AG09309 (cell line): ENCODE results near the gene SLC2A5.
"Not testable (repeated sequence)": the region's sequence is repeated elsewhere in the genome, so short reads cannot be mapped to it uniquely, and the experiment has no call there.

Source experiments
- DNase-seq: peaks from one replicate; pipeline ENCODE4 v3.0.0-alpha.2; 2010; ENCODE audit warnings: low read depth
- H3K4me3 ChIP-seq: 2 replicates; pipeline ENCODE4 v1.5.1; 2011; ENCODE audit warnings: mild to moderate bottlenecking, low read depth, low read length, moderate library complexity; ENCODE audit not compliant: control insufficient read depth
- CTCF ChIP-seq: IDR thresholded peaks from 2 replicates; pipeline ENCODE4 v1.5.1; 2011; ENCODE audit warnings: mild to moderate bottlenecking, low read depth, low read length, inconsistent platforms; ENCODE audit not compliant: insufficient read depth, control insufficient read depth; ENCODE audit errors: missing control alignments

Gene SLC2A5

GRCh38 chr1:9028921-9029705, 40.3 kb downstream of the SLC2A5 start:
- no peak overlapping the region for H3K4me3 ChIP-seq
- DNase-seq, result peak; percentile 47
- no peak for TF ChIP-seq CTCF

GRCh38 chr1:9027307-9027706, 42.1 kb downstream of the SLC2A5 start:
- no peak for DNase-seq
- no peak overlapping the region for H3K4me3 ChIP-seq
- no peak for TF ChIP-seq CTCF

- no peak for TF ChIP-seq CTCF
- DNase-seq, result no peak
- no peak overlapping the region for H3K4me3 ChIP-seq
These were observed 44.0 kb downstream of the SLC2A5 start for GRCh38 chr1:9025449-9025848.

GRCh38 chr1:9024837-9025236, 44.6 kb downstream of the SLC2A5 start:
- TF ChIP-seq CTCF, result no peak
- H3K4me3 ChIP-seq, result no peak overlapping the region
- DNase-seq, result no peak

- no peak overlapping the region for H3K4me3 ChIP-seq
- no peak for DNase-seq
- no peak for TF ChIP-seq CTCF
These were observed 46.7 kb downstream of the SLC2A5 start for GRCh38 chr1:9022773-9023172.

- H3K4me3 ChIP-seq, DNase-seq: not testable (repeated sequence)
These were observed 47.3 kb downstream of the SLC2A5 start for GRCh38 chr1:9022026-9022738.

GRCh38 chr1:9020305-9020704, 49.1 kb downstream of the SLC2A5 start:
- no peak for TF ChIP-seq CTCF
- DNase-seq, result no peak
- no peak overlapping the region for H3K4me3 ChIP-seq
